HG02763 (cell line): ENCODE measurements around the gene CLSTN2.
A peak's percentile ranks its signal among the peaks of the same experiment; 100 is the strongest.

Experiments used
- ATAC-seq: cut with Tn5 transposase; IDR thresholded peaks from one replicate; pipeline ENCODE4 v1.9.1; 2021; ENCODE audit warnings: mild to moderate bottlenecking, moderate library complexity; ENCODE audit not compliant: unreplicated experiment

The CLSTN2 gene

GRCh38 chr3:140143367-140144069, 208.5 kb downstream of the CLSTN2 start:
- ATAC-seq: no peak

GRCh38 chr3:140145528-140145927, 210.5 kb downstream of the CLSTN2 start:
- no peak for ATAC-seq

GRCh38 chr3:140146668-140147067, 211.7 kb downstream of the CLSTN2 start:
- ATAC-seq: no peak

GRCh38 chr3:140147965-140148490, 213.0 kb downstream of the CLSTN2 start:
- no peak for ATAC-seq

- ATAC-seq: no peak
Observed at GRCh38 chr3:140148824-140149390, 213.9 kb downstream of the CLSTN2 start.

- no peak for ATAC-seq
Observed at GRCh38 chr3:140151321-140151720, 216.3 kb downstream of the CLSTN2 start.

GRCh38 chr3:140152851-140153639, 218.1 kb downstream of the CLSTN2 start:
- ATAC-seq: no peak

GRCh38 chr3:140153736-140154135, 218.8 kb downstream of the CLSTN2 start:
- no peak for ATAC-seq

GRCh38 chr3:140157161-140157560, 222.2 kb downstream of the CLSTN2 start:
- ATAC-seq: no peak

GRCh38 chr3:140159646-140160045, 224.7 kb downstream of the CLSTN2 start:
- no peak for ATAC-seq

- ATAC-seq: no peak
Observed at GRCh38 chr3:140160553-140160952, 225.6 kb downstream of the CLSTN2 start.

GRCh38 chr3:140162551-140162950, 227.6 kb downstream of the CLSTN2 start:
- no peak for ATAC-seq

GRCh38 chr3:140163159-140163763, 228.3 kb downstream of the CLSTN2 start:
- ATAC-seq: no peak

- ATAC-seq: no peak
Observed at GRCh38 chr3:140164156-140164555, 229.2 kb downstream of the CLSTN2 start.

- no peak for ATAC-seq
Observed at GRCh38 chr3:140164922-140165590, 230.1 kb downstream of the CLSTN2 start.

GRCh38 chr3:140165781-140166180, 230.8 kb downstream of the CLSTN2 start:
- no peak for ATAC-seq

- ATAC-seq: no peak
Observed at GRCh38 chr3:140166861-140167599, 232.0 kb downstream of the CLSTN2 start.

- no peak for ATAC-seq
Observed at GRCh38 chr3:140167600-140168281, 232.8 kb downstream of the CLSTN2 start.

- peak; percentile 97 for ATAC-seq
Observed at GRCh38 chr3:140170612-140171011, 235.6 kb downstream of the CLSTN2 start.
